GM23338 (cell line): Measurements from ENCODE around the gene PRR18. TPM values are rescaled to one million over a fixed set of nuclear protein-coding genes. Genes with fewer than 3 reads are reported as not detected.

Experiments
- ATAC-seq: fragments of 200-7000 bp; cut with Tn5 transposase; 3 replicates; pipeline ENCODE4 v1.9.1; 2020
- DNase-seq: peaks from one replicate; pipeline ENCODE4 v3.0.0-alpha.2; 2015; ENCODE audit warnings: low spot score
- H2AFZ ChIP-seq: fragments of 200-600 bp; sonication (generic); 2 replicates; pipeline ENCODE4 v1.8.0; 2016; ENCODE audit warnings: antibody characterized with exemption, mild to moderate bottlenecking, moderate library complexity
- H3F3A ChIP-seq: fragments of 200-600 bp; sonication (generic); replicated peaks from 2 replicates; pipeline ENCODE4 v1.8.0; 2017; ENCODE audit warnings: antibody characterized with exemption, mixed run types, low read depth
- H3K27ac ChIP-seq: fragments of 200-600 bp; sonication (generic); 2 replicates; pipeline ENCODE4 v1.6.1; 2016; ENCODE audit warnings: low read depth
- H3K27me3 ChIP-seq: fragments of 200-600 bp; sonication (generic); 2 replicates; pipeline ENCODE4 v1.8.0; 2016; ENCODE audit warnings: mild to moderate bottlenecking, mixed run types, moderate library complexity; ENCODE audit not compliant: insufficient read depth
- H3K36me3 ChIP-seq: fragments of 200-600 bp; sonication (generic); 2 replicates; pipeline ENCODE4 v1.8.0; 2016; ENCODE audit warnings: mild to moderate bottlenecking; ENCODE audit not compliant: insufficient read depth
- H3K4me1 ChIP-seq: fragments of 200-600 bp; sonication (generic); 2 replicates; pipeline ENCODE4 v1.8.0; 2016; ENCODE audit warnings: mild to moderate bottlenecking, moderate library complexity; ENCODE audit not compliant: insufficient read depth
- H3K4me2 ChIP-seq: fragments of 200-600 bp; sonication (generic); 2 replicates; pipeline ENCODE4 v1.7.1; 2017; ENCODE audit warnings: mixed run types
- H3K4me3 ChIP-seq: fragments of 200-600 bp; sonication (generic); 2 replicates; pipeline ENCODE4 v1.6.1; 2016; ENCODE audit warnings: mixed run types
- H3K79me2 ChIP-seq: fragments of 200-600 bp; sonication (generic); replicated peaks from 2 replicates; pipeline ENCODE4 v1.8.0; 2017; ENCODE audit warnings: mild to moderate bottlenecking; ENCODE audit not compliant: insufficient read depth
- H3K9me2 ChIP-seq: fragments of 200-600 bp; sonication (generic); 2 replicates; pipeline ENCODE4 v1.8.0; 2017; ENCODE audit not compliant: insufficient read depth
- H4K20me1 ChIP-seq: fragments of 200-600 bp; sonication (generic); replicated peaks from 2 replicates; pipeline ENCODE4 v1.8.0; 2017; ENCODE audit warnings: mild to moderate bottlenecking; ENCODE audit not compliant: insufficient read depth
- H3K27ac Mint-ChIP-seq: 2 replicates; pipeline ENCODE4 v1.8.0; 2020; ENCODE audit warnings: inconsistent platforms, mild to moderate bottlenecking, moderate library complexity, mixed read lengths
- H3K27me3 Mint-ChIP-seq: 3 replicates; pipeline ENCODE4 v1.8.0; 2022; ENCODE audit warnings: low read depth, mild to moderate bottlenecking, moderate library complexity, mixed read lengths, inconsistent platforms; ENCODE audit not compliant: insufficient read depth, poor library complexity
- H3K36me3 Mint-ChIP-seq: 3 replicates; pipeline ENCODE4 v1.8.0; 2021; ENCODE audit warnings: low read depth, mild to moderate bottlenecking, inconsistent platforms, moderate library complexity, mixed read lengths
- H3K4me1 Mint-ChIP-seq: 3 replicates; pipeline ENCODE4 v1.8.0; 2020; ENCODE audit warnings: mild to moderate bottlenecking, inconsistent platforms, mixed read lengths
- H3K4me3 Mint-ChIP-seq: 3 replicates; pipeline ENCODE4 v1.8.0; 2021; ENCODE audit warnings: moderate library complexity, mild to moderate bottlenecking, inconsistent platforms, mixed read lengths
- H3K9me3 Mint-ChIP-seq: 3 replicates; pipeline ENCODE4 v1.8.0; 2020; ENCODE audit warnings: moderate library complexity, mild to moderate bottlenecking, inconsistent platforms, mixed read lengths
- CREB1 ChIP-seq: fragments of 250-450 bp; sonication (Bioruptor Pico); IDR thresholded peaks from 2 replicates; pipeline ENCODE4 v1.5.0; 2020; ENCODE audit warnings: low read depth, mild to moderate bottlenecking, moderate library complexity
- POLR2AphosphoS5 ChIP-seq: IDR thresholded peaks from 2 replicates; pipeline ENCODE4 v1.6.1; 2016; ENCODE audit warnings: antibody characterized with exemption, low read depth
- STAT1 ChIP-seq: IDR thresholded peaks from one replicate; pipeline ENCODE4 v1.6.1; 2016; ENCODE audit warnings: antibody characterized with exemption; ENCODE audit not compliant: unreplicated experiment
- ZNF331 ChIP-seq: fragments of 250-450 bp; sonication (Bioruptor Pico); IDR thresholded peaks from 2 replicates; pipeline ENCODE4 v1.5.0; 2020; ENCODE audit warnings: low read depth, mild to moderate bottlenecking, moderate library complexity
- polyA plus RNA-seq: library from polyadenylated mRNA; unstranded; fragments of >200 nt; fragmentation: Nextera tagmentation; extraction: Ambion mirVana; gene quantifications from 2 replicates; pipeline ENCODE4 v1.2.1, GENCODE V29; 2016
- total RNA-seq: library from RNA; depleted of rRNA; stranded (reverse); fragments of >200 nt; shearing (Covaris generic); gene quantifications from 2 replicates; pipeline ENCODE4 v1.2.3, GENCODE V29; 2014
- TF ChIP-seq, protein P1 (sequence below): IDR thresholded peaks from 2 replicates; pipeline ENCODE4 v1.6.1; 2016; ENCODE audit warnings: antibody characterized with exemption
- TF ChIP-seq, protein P2 (sequence below): IDR thresholded peaks from one replicate; pipeline ENCODE4 v1.6.1; 2018; ENCODE audit warnings: antibody characterized with exemption; ENCODE audit not compliant: unreplicated experiment
- TF ChIP-seq, protein P3 (sequence below), 2 experiments: fragments of 200-600 bp in 1 of 2; sonication (generic) in 1 of 2; conservative IDR thresholded peaks; 2 replicates each; pipeline versions ENCODE4 v1.5.1 to v1.6.1; 2016 to 2017; ENCODE audit warnings: antibody characterized with exemption in 2 of 2, low read depth in 2 of 2, mild to moderate bottlenecking in 2 of 2, moderate library complexity in 1 of 2

The PRR18 gene
- total and polyA plus RNA-seq, 2 experiments from 2014 or later: 0.24 TPM; not detected in 1

- TF ChIP-seq ZNF331 (CRISPR knock-in tag) (no peak), STAT1 (no peak)
Observed at GRCh38 chr6:166344240-166344639, 36.0 kb upstream of the PRR18 start (continued).

DNA sequence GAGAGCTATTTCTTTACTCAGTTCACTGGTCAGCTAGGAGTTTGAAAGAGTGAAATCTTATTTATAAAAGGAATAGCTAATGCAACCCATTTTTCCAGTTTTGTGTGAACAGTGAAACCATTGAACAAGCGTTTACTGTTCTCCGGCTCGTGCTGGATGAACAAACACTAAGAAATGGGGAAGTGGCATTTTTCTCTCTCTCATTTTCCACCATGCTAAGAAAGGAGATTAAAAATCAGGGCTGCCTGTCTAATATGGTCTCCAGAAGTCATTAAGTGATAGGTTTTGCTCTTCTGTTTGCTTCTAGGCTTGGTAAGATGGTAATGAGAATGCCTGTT lies 34.9 kb upstream of the PRR18 start:
- H3K4me1 ChIP-seq: peaks cover 21% of the 10 kb centered on the region
- peaks cover 2% of the 10 kb centered on the region for H3K27me3 Mint-ChIP-seq
- no peaks in the 10 kb centered on the region for H3K27me3 ChIP-seq
- peak overlapping the region; percentile 100 for H3K4me2 ChIP-seq
- H3K79me2 ChIP-seq: peaks cover 51% of the 10 kb centered on the region
- peaks cover 31% of the 10 kb centered on the region for H4K20me1 ChIP-seq
- H3K36me3 Mint-ChIP-seq: no peaks in the 10 kb centered on the region; the same call in 2 of the 3 replicates
- H3K4me3 Mint-ChIP-seq: peak overlapping the region; percentile 96
- ATAC-seq (no peak), DNase-seq (no peak)
- TF ChIP-seq, protein P1, sequence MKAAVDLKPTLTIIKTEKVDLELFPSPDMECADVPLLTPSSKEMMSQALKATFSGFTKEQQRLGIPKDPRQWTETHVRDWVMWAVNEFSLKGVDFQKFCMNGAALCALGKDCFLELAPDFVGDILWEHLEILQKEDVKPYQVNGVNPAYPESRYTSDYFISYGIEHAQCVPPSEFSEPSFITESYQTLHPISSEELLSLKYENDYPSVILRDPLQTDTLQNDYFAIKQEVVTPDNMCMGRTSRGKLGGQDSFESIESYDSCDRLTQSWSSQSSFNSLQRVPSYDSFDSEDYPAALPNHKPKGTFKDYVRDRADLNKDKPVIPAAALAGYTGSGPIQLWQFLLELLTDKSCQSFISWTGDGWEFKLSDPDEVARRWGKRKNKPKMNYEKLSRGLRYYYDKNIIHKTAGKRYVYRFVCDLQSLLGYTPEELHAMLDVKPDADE: no peak
- TF ChIP-seq, protein P2, sequence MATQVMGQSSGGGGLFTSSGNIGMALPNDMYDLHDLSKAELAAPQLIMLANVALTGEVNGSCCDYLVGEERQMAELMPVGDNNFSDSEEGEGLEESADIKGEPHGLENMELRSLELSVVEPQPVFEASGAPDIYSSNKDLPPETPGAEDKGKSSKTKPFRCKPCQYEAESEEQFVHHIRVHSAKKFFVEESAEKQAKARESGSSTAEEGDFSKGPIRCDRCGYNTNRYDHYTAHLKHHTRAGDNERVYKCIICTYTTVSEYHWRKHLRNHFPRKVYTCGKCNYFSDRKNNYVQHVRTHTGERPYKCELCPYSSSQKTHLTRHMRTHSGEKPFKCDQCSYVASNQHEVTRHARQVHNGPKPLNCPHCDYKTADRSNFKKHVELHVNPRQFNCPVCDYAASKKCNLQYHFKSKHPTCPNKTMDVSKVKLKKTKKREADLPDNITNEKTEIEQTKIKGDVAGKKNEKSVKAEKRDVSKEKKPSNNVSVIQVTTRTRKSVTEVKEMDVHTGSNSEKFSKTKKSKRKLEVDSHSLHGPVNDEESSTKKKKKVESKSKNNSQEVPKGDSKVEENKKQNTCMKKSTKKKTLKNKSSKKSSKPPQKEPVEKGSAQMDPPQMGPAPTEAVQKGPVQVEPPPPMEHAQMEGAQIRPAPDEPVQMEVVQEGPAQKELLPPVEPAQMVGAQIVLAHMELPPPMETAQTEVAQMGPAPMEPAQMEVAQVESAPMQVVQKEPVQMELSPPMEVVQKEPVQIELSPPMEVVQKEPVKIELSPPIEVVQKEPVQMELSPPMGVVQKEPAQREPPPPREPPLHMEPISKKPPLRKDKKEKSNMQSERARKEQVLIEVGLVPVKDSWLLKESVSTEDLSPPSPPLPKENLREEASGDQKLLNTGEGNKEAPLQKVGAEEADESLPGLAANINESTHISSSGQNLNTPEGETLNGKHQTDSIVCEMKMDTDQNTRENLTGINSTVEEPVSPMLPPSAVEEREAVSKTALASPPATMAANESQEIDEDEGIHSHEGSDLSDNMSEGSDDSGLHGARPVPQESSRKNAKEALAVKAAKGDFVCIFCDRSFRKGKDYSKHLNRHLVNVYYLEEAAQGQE: no peak
- peak overlapping the region; percentile 100 for H3K4me3 ChIP-seq
- H3K27ac ChIP-seq: peak overlapping the region; percentile 47; the same call in 1 of the 2 replicates
- H3K36me3 ChIP-seq: no peaks in the 10 kb centered on the region
- 0 out of 2 replicates have a peak, but pooled peaks cover 3% of the 10 kb centered on the region for H3K9me2 ChIP-seq
- H3K9me3 Mint-ChIP-seq: no peaks in the 10 kb centered on the region; the same call in 2 of the 3 replicates
- peak overlapping the region; percentile 53; the same call in 1 of the 2 replicates for H3K27ac Mint-ChIP-seq
- H3F3A ChIP-seq: no peaks in the 10 kb centered on the region
- H3K4me1 Mint-ChIP-seq: peaks cover 18% of the 10 kb centered on the region
- no peak overlapping the region; the same call in 1 of the 2 replicates for H2AFZ ChIP-seq

DNA sequence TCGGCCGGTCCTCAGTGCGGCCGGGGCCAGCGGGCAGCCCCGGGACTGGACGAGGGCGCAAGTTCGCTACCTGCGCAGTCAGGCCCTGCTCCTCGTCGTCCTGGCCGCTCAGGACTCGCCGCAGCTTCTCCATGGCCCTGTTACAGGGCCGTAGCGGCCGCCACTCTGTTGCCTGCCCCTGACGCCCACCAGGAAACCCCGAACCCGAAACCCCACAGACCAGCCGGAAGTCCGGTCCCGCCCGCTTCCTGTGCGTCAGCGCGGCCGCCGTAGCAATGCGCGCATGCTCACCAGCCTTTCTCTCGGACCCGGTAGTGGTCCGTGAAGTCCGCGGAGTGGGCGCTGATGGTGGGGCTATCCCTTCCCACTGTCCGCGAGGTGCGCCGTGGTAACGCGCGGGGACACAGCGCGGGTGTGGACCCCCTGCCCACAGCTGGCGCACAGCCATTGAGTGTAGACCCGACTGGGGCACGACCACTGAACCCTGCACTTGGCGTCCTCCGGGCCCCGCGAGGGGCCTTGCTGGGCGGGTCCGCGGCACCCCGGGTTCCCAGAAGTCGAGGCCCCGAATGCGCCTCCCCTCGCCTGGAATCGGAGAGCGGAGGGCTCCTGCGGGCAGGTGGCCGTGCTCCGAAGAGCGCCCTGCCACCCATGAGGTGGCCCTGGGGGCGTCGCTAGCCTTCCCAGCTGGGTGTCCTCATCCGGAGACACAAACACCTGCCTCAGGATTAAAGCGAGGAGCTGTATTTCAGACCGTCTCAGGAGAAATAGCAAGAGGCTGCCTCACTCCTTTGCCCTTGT lies 34.4 kb upstream of the PRR18 start, which contains the start of gene SFT2D1:
TSS of gene SFT2D1 (minus strand) at position 197 of the 801 bp plus-strand sequence. CDS start at position 133, 64 bp downstream.
- H3K36me3 Mint-ChIP-seq: peaks cover 2% of the 10 kb centered on the region; the same call in 1 of the 3 replicates
- no peaks in the 10 kb centered on the region; the same call in 2 of the 3 replicates for H3K9me3 Mint-ChIP-seq
- peaks cover 2% of the 10 kb centered on the region for H3K27me3 Mint-ChIP-seq
- peak within 1 kb of the TSS; percentile 100 for H3K4me3 ChIP-seq
- H2AFZ ChIP-seq: peak within 1 kb of the TSS; percentile 87; the same call in 1 of the 2 replicates
- no peaks in the 10 kb centered on the region for H3K27me3 ChIP-seq
- peak within 1 kb of the TSS; percentile 95 for H3K27ac Mint-ChIP-seq
- peak; percentile 86 for DNase-seq
- H3K4me1 ChIP-seq: peaks cover 21% of the 10 kb centered on the region
- H4K20me1 ChIP-seq: peaks cover 37% of the 10 kb centered on the region
- peak within 1 kb of the TSS; percentile 96 for H3K4me3 Mint-ChIP-seq
- ATAC-seq: peak; percentile 94
- TF ChIP-seq, protein P3, sequence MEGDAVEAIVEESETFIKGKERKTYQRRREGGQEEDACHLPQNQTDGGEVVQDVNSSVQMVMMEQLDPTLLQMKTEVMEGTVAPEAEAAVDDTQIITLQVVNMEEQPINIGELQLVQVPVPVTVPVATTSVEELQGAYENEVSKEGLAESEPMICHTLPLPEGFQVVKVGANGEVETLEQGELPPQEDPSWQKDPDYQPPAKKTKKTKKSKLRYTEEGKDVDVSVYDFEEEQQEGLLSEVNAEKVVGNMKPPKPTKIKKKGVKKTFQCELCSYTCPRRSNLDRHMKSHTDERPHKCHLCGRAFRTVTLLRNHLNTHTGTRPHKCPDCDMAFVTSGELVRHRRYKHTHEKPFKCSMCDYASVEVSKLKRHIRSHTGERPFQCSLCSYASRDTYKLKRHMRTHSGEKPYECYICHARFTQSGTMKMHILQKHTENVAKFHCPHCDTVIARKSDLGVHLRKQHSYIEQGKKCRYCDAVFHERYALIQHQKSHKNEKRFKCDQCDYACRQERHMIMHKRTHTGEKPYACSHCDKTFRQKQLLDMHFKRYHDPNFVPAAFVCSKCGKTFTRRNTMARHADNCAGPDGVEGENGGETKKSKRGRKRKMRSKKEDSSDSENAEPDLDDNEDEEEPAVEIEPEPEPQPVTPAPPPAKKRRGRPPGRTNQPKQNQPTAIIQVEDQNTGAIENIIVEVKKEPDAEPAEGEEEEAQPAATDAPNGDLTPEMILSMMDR (conservative IDR thresholded peaks at IDR 0.05; ENCODE audit: low read depth in 2 of 2): no peak
- TF ChIP-seq POLR2AphosphoS5 (peak; percentile 94), CREB1 (CRISPR knock-in tag) (peak; percentile 59; the same call in 1 of the 2 replicates)
- H3F3A ChIP-seq: no peaks in the 10 kb centered on the region
- H3K36me3 ChIP-seq: no peaks in the 10 kb centered on the region
- peak within 1 kb of the TSS; percentile 85 for H3K27ac ChIP-seq
- H3K4me1 Mint-ChIP-seq: peaks cover 18% of the 10 kb centered on the region
- 0 out of 2 replicates have a peak, but pooled peaks cover 3% of the 10 kb centered on the region for H3K9me2 ChIP-seq
- H3K4me2 ChIP-seq: peak within 1 kb of the TSS; percentile 100
- H3K79me2 ChIP-seq: peaks cover 57% of the 10 kb centered on the region
